PC-3 (cell line): ENCODE measurements around the gene MRPL1. TPM values are rescaled to one million over a fixed set of nuclear protein-coding genes. Genes with fewer than 3 reads are reported as not detected.

ENCODE experiments used
- ATAC-seq: fragments of 200-7000 bp; cut with Tn5 transposase; 2 replicates; pipeline ENCODE4 v1.9.1; 2020; ENCODE audit warnings: mild to moderate bottlenecking, moderate library complexity
- Bru-seq: library from RNA; stranded (reverse); fragments of 400-500 nt; gene quantifications from one replicate; lab custom pipeline; 2021; lab: Mats Ljungman, UMichigan
- BruChase-seq, 2 experiments: library from RNA; stranded (reverse); fragments of 400-500 nt; gene quantifications; one replicate each; lab custom pipeline; 2021; lab: Mats Ljungman, UMichigan
- BruUV-seq: library from RNA; stranded (reverse); fragments of 400-500 nt; replicated peaks from 2 replicates; lab custom pipeline; 2021; lab: Mats Ljungman, UMichigan
- CTCF ChIA-PET: fragments of 300-600 bp; sonication (Branson Sonifier 250); formaldehyde crosslinking; loops from one replicate; lab custom pipeline; 2022; ENCODE audit warnings: antibody characterized with exemption; lab: Charles Lee
- POLR2A ChIA-PET: fragments of 300-600 bp; sonication (Branson Sonifier 250); formaldehyde crosslinking; loops from one replicate; lab custom pipeline; 2022; ENCODE audit warnings: antibody characterized with exemption; ENCODE audit not compliant: unreplicated experiment; lab: Charles Lee
- DNase-seq: peaks from one replicate; pipeline ENCODE4 v3.0.0-alpha.2; 2015
- H2AFZ ChIP-seq: fragments of 300-600 bp; sonication (generic); 2 replicates; pipeline ENCODE4 v1.6.0; 2016; ENCODE audit warnings: antibody characterized with exemption, low read length
- H3F3A ChIP-seq: fragments of 300-600 bp; sonication (generic); one replicate; pipeline ENCODE4 v1.6.0; 2017; ENCODE audit warnings: antibody characterized with exemption, low read length, control low read depth, mild to moderate bottlenecking; ENCODE audit not compliant: unreplicated experiment
- H3K27ac ChIP-seq: fragments of 300-600 bp; sonication (generic); 2 replicates; pipeline ENCODE4 v1.5.1; 2016; ENCODE audit warnings: mild to moderate bottlenecking, low read length
- H3K27me3 ChIP-seq: fragments of 300-600 bp; sonication (generic); 2 replicates; pipeline ENCODE4 v1.6.1; 2016; ENCODE audit warnings: low read length, mixed read lengths
- H3K36me3 ChIP-seq: fragments of 300-600 bp; sonication (generic); 2 replicates; pipeline ENCODE4 v1.6.1; 2016; ENCODE audit warnings: low read depth, mixed run types, low read length, mixed read lengths
- H3K4me1 ChIP-seq: fragments of 300-600 bp; sonication (generic); 2 replicates; pipeline ENCODE4 v1.5.1; 2016; ENCODE audit warnings: low read length; ENCODE audit not compliant: insufficient read depth
- H3K4me2 ChIP-seq: fragments of 300-600 bp; sonication (generic); 2 replicates; pipeline ENCODE4 v1.6.0; 2016; ENCODE audit warnings: low read length
- H3K4me3 ChIP-seq: fragments of 300-600 bp; sonication (generic); 2 replicates; pipeline ENCODE4 v1.5.1; 2016; ENCODE audit warnings: mild to moderate bottlenecking, low read length, mixed read lengths
- H3K79me2 ChIP-seq: fragments of 300-600 bp; sonication (generic); 2 replicates; pipeline ENCODE4 v1.6.1; 2017; ENCODE audit warnings: low read length, mixed read lengths
- H3K9ac ChIP-seq: fragments of 300-600 bp; sonication (generic); 2 replicates; pipeline ENCODE4 v1.6.0; 2016; ENCODE audit warnings: mild to moderate bottlenecking, low read length
- H3K9me2 ChIP-seq: fragments of 300-600 bp; sonication (generic); replicated peaks from 2 replicates; pipeline ENCODE4 v1.6.1; 2016; ENCODE audit warnings: mixed run types, low read length, mixed read lengths
- H3K9me3 ChIP-seq: fragments of 300-600 bp; sonication (generic); 2 replicates; pipeline ENCODE4 v1.6.1; 2016; ENCODE audit warnings: low read length, mixed read lengths
- H4K20me1 ChIP-seq: fragments of 300-600 bp; sonication (generic); 2 replicates; pipeline ENCODE4 v1.6.1; 2016; ENCODE audit warnings: low read length, mixed read lengths
- EZH2 ChIP-seq: fragments of 300-600 bp; sonication (generic); IDR thresholded peaks from one replicate; pipeline ENCODE4 v1.6.1; 2017; ENCODE audit warnings: antibody characterized with exemption, mild to moderate bottlenecking, low read length; ENCODE audit not compliant: unreplicated experiment
- EZH2phosphoT487 ChIP-seq: fragments of 300-600 bp; sonication (generic); IDR thresholded peaks from 2 replicates; pipeline ENCODE4 v1.6.1; 2018; ENCODE audit warnings: mild to moderate bottlenecking, antibody characterized with exemption, low read length, borderline replicate concordance
- intact Hi-C: fragments of 100-400 bp; cut with micrococcal nuclease; formaldehyde crosslinking; loops from 2 replicates; pipeline ENCODE4 v1.9.0; 2023
- long read RNA-seq: library from polyadenylated mRNA; unstranded; transcript quantifications from one replicate; pipeline ENCODE4 v2.0.0, GENCODE V29; 2021; ENCODE audit not compliant: unreplicated experiment
- total RNA-seq: library from RNA; depleted of rRNA; stranded (reverse); fragments of >200 nt; gene quantifications from 2 replicates; pipeline ENCODE4 v1.2.3, GENCODE V29; 2014; rRNA removed
- TF ChIP-seq, protein P1 (sequence below): fragments of 300-600 bp; sonication (generic); conservative IDR thresholded peaks from 2 replicates; pipeline ENCODE4 v1.5.1; 2017; ENCODE audit warnings: antibody characterized with exemption, low read depth, mild to moderate bottlenecking, low read length

The MRPL1 gene
- 16.7 and 23.0 TPM in 2 replicates for total RNA-seq
- Bru-seq, nascent RNA: percentile 72 among the genes with signal in this experiment
- percentile 60 among the genes with signal in this experiment for BruChase-seq, experiment 1, labeled RNA remaining after a 6-hour chase
- percentile 62 among the genes with signal in this experiment for BruChase-seq, experiment 2, labeled RNA remaining after a 2-hour chase
- long read RNA-seq, transcript MRPL1-201 (9 exons, 1,490 nt): major isoform, 7 of 15 reads
- long read RNA-seq, partial matches to known transcripts: 2 of 15 reads
- long read RNA-seq, other reads (novel, unspliced or antisense): 6 of 15 reads

DNA sequence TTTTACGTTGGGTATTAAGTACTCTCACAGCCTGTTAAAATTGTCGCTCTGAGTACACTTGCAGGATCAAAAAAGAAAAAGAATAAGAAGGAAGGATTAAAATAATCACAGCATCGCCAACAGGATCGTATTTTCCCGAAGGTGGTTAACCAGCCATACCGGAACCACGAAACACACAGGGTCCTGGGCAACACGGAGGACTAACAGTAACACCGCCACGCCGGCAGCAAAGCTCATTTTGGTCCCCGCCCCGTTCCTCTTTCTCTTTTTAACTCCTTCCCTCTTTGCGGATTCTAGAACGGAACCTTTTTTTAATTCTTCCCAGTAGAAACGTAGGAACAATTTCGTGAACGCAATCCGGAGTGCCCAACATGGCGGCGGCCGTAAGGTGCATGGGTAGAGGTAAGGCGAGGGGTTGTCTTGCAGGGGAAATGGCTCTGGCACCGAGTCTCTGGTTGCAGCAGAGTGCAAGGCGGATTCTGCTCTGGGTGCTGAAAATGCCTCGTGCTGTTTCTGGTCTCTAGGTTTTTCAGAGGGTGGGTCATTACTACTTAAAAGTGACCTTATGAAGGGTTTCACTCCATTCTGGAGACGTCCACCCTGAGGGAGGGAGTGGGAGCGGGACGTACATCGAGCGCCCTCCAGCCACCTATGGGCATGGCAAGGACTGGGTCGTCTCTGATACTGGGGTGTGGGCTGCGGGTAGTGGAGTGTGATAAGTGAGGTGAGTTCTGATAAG is at the start of gene MRPL1:
Gene MRPL1 (plus strand): TSS at position 353 of the 739 bp plus-strand sequence. CDS start 19 bp downstream, at position 372.
- no TSS peak for BruUV-seq
- ATAC-seq: peak; percentile 84
- Histone ChIP-seq H2AFZ (peak within 1 kb of the TSS; percentile 99), H3K36me3 (no peaks in the 10 kb centered on the region; the same call in 1 of the 2 replicates), H3K4me1 (peaks cover 16% of the 10 kb centered on the region; the same call in 1 of the 2 replicates), H3K27me3 (no peaks in the 10 kb centered on the region), H4K20me1 (no peaks in the 10 kb centered on the region), H3K9me2 (no peaks in the 10 kb centered on the region), H3K9ac (peak within 1 kb of the TSS; percentile 96), H3K9me3 (no peaks in the 10 kb centered on the region), H3K27ac (peak within 1 kb of the TSS; percentile 83), H3F3A (no peaks in the 10 kb centered on the region), H3K4me3 (peak within 1 kb of the TSS; percentile 89), H3K79me2 (peaks cover 46% of the 10 kb centered on the region), H3K4me2 (peak within 1 kb of the TSS; percentile 95)
- DNase-seq: peak; percentile 94
- TF ChIP-seq, protein P1, sequence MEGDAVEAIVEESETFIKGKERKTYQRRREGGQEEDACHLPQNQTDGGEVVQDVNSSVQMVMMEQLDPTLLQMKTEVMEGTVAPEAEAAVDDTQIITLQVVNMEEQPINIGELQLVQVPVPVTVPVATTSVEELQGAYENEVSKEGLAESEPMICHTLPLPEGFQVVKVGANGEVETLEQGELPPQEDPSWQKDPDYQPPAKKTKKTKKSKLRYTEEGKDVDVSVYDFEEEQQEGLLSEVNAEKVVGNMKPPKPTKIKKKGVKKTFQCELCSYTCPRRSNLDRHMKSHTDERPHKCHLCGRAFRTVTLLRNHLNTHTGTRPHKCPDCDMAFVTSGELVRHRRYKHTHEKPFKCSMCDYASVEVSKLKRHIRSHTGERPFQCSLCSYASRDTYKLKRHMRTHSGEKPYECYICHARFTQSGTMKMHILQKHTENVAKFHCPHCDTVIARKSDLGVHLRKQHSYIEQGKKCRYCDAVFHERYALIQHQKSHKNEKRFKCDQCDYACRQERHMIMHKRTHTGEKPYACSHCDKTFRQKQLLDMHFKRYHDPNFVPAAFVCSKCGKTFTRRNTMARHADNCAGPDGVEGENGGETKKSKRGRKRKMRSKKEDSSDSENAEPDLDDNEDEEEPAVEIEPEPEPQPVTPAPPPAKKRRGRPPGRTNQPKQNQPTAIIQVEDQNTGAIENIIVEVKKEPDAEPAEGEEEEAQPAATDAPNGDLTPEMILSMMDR: peak; percentile 17; the same call in 1 of the 2 replicates
- TF ChIP-seq EZH2phosphoT487: no peak
- no peak for TF ChIP-seq EZH2
- CTCF ChIA-PET: interaction anchor here (0.6 to 0.8 kb wide), 2 partner anchors 31 to 101 kb away, joined by 3 read pairs; no protein-coding TSS in a partner anchor
- intact Hi-C loops: loop anchor here (1.0 to 5.0 kb wide), 3 partner anchors 42 to 195 kb away; partner anchors contain the start of gene FRAS1
- POLR2A ChIA-PET: interaction anchor here (0.6 to 1.0 kb wide), 5 partner anchors 8 to 1659 kb away, joined by 3 to 5 read pairs (median 4); no protein-coding TSS in a partner anchor

DNA sequence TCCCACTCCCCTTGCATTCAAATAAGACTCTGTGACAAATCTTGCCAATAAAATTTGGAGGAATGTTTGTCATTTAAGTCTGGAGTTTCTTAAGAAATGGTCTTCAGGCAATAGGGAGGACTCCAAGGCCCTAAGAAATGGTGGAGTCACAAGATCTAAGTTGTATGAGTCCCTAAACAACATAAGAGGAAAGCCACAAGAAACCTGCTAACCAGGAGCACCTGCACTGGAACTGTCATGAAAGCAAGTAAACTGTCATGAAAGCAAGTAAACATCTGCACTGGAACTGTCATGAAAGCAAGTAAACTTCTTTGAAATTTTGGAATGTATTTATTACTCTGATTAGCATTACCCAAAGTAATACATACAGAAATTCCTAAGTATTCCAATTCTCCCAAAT is 47.0 kb upstream of the MRPL1 start:
- H3F3A ChIP-seq: no peaks in the 10 kb centered on the region
- no peak overlapping the region for H3K9ac ChIP-seq
- H3K4me2 ChIP-seq: no peak overlapping the region
- no TSS peak for BruUV-seq
- H3K36me3 ChIP-seq: no peaks in the 10 kb centered on the region
- H3K27me3 ChIP-seq: no peaks in the 10 kb centered on the region
- H4K20me1 ChIP-seq: no peaks in the 10 kb centered on the region
- H3K4me3 ChIP-seq: no peak overlapping the region
- H3K9me3 ChIP-seq: no peaks in the 10 kb centered on the region
- no peak for ATAC-seq
- no peak for DNase-seq
- no peak for TF ChIP-seq EZH2
- no peak for TF ChIP-seq EZH2phosphoT487
- TF ChIP-seq, protein P1: no peak
- H2AFZ ChIP-seq: no peak overlapping the region
- peaks cover 71% of the 10 kb centered on the region for H3K79me2 ChIP-seq
- H3K4me1 ChIP-seq: peaks cover 7% of the 10 kb centered on the region
- intact Hi-C loops: no loop called here
- H3K9me2 ChIP-seq: no peaks in the 10 kb centered on the region
- POLR2A ChIA-PET: no interaction called here
- CTCF ChIA-PET: no interaction called here
- no peak overlapping the region for H3K27ac ChIP-seq
